Activated naive CD8-positive, alpha-beta T cell treated with anti-CD3 and anti-CD28 coated beads, Interleukin-2, amount 50 U/mL, for 24 hours (primary cell): ENCODE data around the gene WDR83.
"Not testable (repeated sequence)": the region's sequence is repeated elsewhere in the genome, so short reads cannot be mapped to it uniquely, and the experiment has no call there.

Source experiments
- ATAC-seq: fragments of 150-1000 bp; cut with Tn5 transposase; one replicate; pipeline ENCODE4 v1.10.0; 2021
- DNase-seq: peaks from one replicate; pipeline ENCODE4 v3.0.0; 2021
- H3K27ac Mint-ChIP-seq: one replicate; pipeline ENCODE4 v1.8.0; 2021; ENCODE audit warnings: mild to moderate bottlenecking, mixed read lengths
- H3K27me3 Mint-ChIP-seq: one replicate; pipeline ENCODE4 v1.8.0; 2021; ENCODE audit warnings: mixed read lengths
- H3K36me3 Mint-ChIP-seq: one replicate; pipeline ENCODE4 v1.8.0; 2021; ENCODE audit warnings: low read depth, mixed read lengths
- H3K4me1 Mint-ChIP-seq: one replicate; pipeline ENCODE4 v1.8.0; 2021; ENCODE audit warnings: mixed read lengths
- H3K4me3 Mint-ChIP-seq: one replicate; pipeline ENCODE4 v1.8.0; 2021; ENCODE audit warnings: mild to moderate bottlenecking, moderate library complexity, mixed read lengths
- H3K9me3 Mint-ChIP-seq: one replicate; pipeline ENCODE4 v1.8.0; 2021; ENCODE audit warnings: mixed read lengths

Gene WDR83

DNA sequence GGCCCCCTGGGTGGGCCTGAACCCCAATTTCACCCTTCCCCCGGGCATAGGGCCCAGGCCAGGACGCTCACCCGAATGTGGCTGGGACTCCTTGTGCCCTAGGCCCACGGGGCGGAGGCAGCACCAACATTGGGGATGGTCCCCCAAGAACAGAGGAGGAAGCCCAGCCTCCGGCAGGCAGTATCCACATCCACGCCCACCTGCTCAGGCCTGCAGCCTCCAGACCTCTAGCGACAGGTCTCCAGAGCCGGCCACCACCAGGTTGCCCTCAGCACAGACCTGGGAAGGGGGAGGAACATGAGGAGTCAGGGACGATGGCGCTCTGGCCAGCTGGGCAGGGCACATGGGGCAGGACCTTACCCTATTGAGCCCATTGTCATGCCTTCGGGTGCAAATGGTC, 22.4 kb downstream of the WDR83 start:
- ATAC-seq (no peak), DNase-seq (no peak)
- Mint-ChIP-seq H3K4me3 (no peak overlapping the region), H3K27me3 (no peaks in the 10 kb centered on the region), H3K4me1 (no peaks in the 10 kb centered on the region), H3K9me3 (no peaks in the 10 kb centered on the region), H3K36me3 (peaks cover 2% of the 10 kb centered on the region), H3K27ac (no peak overlapping the region)

- no peaks in the 10 kb centered on the region for H3K4me1 Mint-ChIP-seq
- ATAC-seq (peak; percentile 6), DNase-seq (no peak)
- H3K4me3 Mint-ChIP-seq = no peak overlapping the region
- H3K36me3 Mint-ChIP-seq = peaks cover 2% of the 10 kb centered on the region
- no peaks in the 10 kb centered on the region for H3K9me3 Mint-ChIP-seq
- no peak overlapping the region for H3K27ac Mint-ChIP-seq
- H3K27me3 Mint-ChIP-seq = no peaks in the 10 kb centered on the region
These were observed 23.1 kb downstream of the WDR83 start for GRCh38 chr19:12689581-12690216.

GRCh38 chr19:12692960-12693359, 26.4 kb downstream of the WDR83 start:
- H3K4me3 Mint-ChIP-seq = no peak overlapping the region
- peaks cover 8% of the 10 kb centered on the region for H3K4me1 Mint-ChIP-seq
- ATAC-seq = no peak
- DNase-seq = no peak
- H3K27ac Mint-ChIP-seq = no peak overlapping the region
- no peaks in the 10 kb centered on the region for H3K27me3 Mint-ChIP-seq
- H3K9me3 Mint-ChIP-seq = no peaks in the 10 kb centered on the region
- peaks cover 8% of the 10 kb centered on the region for H3K36me3 Mint-ChIP-seq

- Mint-ChIP-seq H3K27me3 (no peaks in the 10 kb centered on the region), H3K4me3 (no peak overlapping the region), H3K27ac (no peak overlapping the region), H3K4me1 (peaks cover 13% of the 10 kb centered on the region), H3K36me3 (peaks cover 15% of the 10 kb centered on the region), H3K9me3 (no peaks in the 10 kb centered on the region)
- no peak for DNase-seq
- no peak for ATAC-seq
These were observed 28.0 kb downstream of the WDR83 start for GRCh38 chr19:12694641-12695040.

- no peaks in the 10 kb centered on the region for H3K9me3 Mint-ChIP-seq
- no peak overlapping the region for H3K27ac Mint-ChIP-seq
- no peak for DNase-seq
These were observed 28.5 kb downstream of the WDR83 start for GRCh38 chr19:12695096-12695495.

DNA sequence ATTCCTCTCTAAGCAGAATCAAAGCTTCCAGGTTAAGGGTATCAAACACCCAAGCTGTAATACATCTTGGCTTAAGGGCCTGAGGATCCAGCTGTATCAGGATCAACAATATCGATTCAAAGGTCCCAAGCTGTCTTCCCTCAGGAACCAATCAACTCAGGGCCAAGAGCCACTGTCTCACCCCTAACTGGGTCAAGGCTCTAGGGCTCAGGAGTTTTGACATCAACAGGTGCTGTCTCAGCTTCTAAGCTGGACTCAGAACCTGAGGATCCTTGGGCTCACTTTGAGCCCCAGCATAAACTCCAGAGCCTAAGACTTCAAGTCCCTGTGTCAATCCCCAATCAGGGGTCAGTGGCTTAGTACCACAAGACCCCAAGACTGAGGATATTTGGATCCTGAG, 28.9 kb downstream of the WDR83 start:
- Mint-ChIP-seq H3K27me3 (no peaks in the 10 kb centered on the region), H3K36me3 (peaks cover 15% of the 10 kb centered on the region), H3K9me3 (no peaks in the 10 kb centered on the region), H3K4me1 (peaks cover 13% of the 10 kb centered on the region), H3K27ac (peak overlapping the region; percentile 59), H3K4me3 (peak overlapping the region; percentile 84)
- ATAC-seq (no peak), DNase-seq (no peak)

More at GRCh38 chr19:12695096-12695495, 28.5 kb downstream of the WDR83 start:
- Mint-ChIP-seq H3K4me1 (peaks cover 13% of the 10 kb centered on the region), H3K27me3 (no peaks in the 10 kb centered on the region), H3K4me3 (peak overlapping the region; percentile 84), H3K36me3 (peaks cover 15% of the 10 kb centered on the region)
- ATAC-seq = no peak

DNA sequence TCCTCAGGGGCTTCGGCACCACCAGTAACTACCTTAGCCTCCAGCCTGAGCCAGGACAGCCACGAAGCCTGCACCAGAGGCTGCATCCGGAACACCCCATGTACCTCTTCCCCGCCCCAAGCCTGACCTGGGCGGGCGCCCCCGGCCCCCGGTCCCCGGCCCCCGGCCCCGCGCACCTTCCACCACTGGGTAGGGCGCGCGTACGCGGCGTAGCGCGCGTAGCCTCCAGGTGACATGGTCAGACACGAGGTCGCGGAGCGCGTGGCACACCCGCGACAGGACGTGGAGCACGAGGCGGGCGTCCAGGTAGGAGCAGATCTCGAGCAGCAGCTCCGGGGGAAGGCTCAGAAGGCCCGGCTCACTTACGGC, 29.4 kb downstream of the WDR83 start:
- Mint-ChIP-seq H3K4me3 (peak overlapping the region; percentile 84), H3K27ac (peak overlapping the region; percentile 59), H3K27me3 (no peaks in the 10 kb centered on the region), H3K9me3 (no peaks in the 10 kb centered on the region), H3K36me3 (peaks cover 15% of the 10 kb centered on the region), H3K4me1 (peaks cover 13% of the 10 kb centered on the region)
- peak; percentile 6 for ATAC-seq
- peak; percentile 33 for DNase-seq

GRCh38 chr19:12696366-12697335, 30.0 kb downstream of the WDR83 start, which contains the start of gene FBXW9:
FBXW9 (minus strand) TSS chr19:12696631; CDS start chr19:12696581, 50 bp downstream.
- H3K27me3 Mint-ChIP-seq = no peaks in the 10 kb centered on the region
- no peaks in the 10 kb centered on the region for H3K9me3 Mint-ChIP-seq
- ATAC-seq (peak; percentile 91), DNase-seq (peak; percentile 99)
- peak within 1 kb of the TSS; percentile 84 for H3K4me3 Mint-ChIP-seq
- H3K36me3 Mint-ChIP-seq = peaks cover 17% of the 10 kb centered on the region
- H3K4me1 Mint-ChIP-seq = peaks cover 13% of the 10 kb centered on the region
- H3K27ac Mint-ChIP-seq = peak within 1 kb of the TSS; percentile 88

DNA sequence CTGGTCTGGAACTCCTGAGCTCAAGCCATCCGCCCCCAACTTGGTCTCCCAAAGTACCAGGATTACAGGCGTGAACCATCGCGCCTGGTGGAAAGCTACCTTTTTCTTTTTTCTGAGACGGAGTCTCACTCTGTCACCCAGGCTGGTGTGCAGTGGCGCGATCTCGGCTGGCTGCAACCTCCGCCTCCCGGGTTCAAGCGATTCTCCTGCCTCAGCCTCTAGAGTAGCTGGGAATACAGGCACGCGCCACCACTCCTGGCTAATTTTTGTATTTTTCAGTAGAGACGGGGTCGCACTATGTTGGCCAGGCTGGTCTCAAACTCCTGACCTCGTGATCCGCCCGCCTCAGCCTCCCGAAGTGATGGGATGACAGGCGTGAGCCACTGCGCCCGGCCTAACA, 30.8 kb downstream of the WDR83 start:
- H3K36me3 Mint-ChIP-seq = peaks cover 19% of the 10 kb centered on the region
- peak overlapping the region; percentile 84 for H3K4me3 Mint-ChIP-seq
- H3K27me3 Mint-ChIP-seq, DNase-seq, ATAC-seq, H3K9me3 Mint-ChIP-seq: not testable (repeated sequence)
- H3K27ac Mint-ChIP-seq = peak overlapping the region; percentile 88
- peaks cover 13% of the 10 kb centered on the region for H3K4me1 Mint-ChIP-seq

- H3K9me3 Mint-ChIP-seq = no peaks in the 10 kb centered on the region
- H3K36me3 Mint-ChIP-seq = peaks cover 23% of the 10 kb centered on the region
- ATAC-seq (no peak), DNase-seq (no peak)
- peaks cover 13% of the 10 kb centered on the region for H3K4me1 Mint-ChIP-seq
- H3K27ac Mint-ChIP-seq = no peak overlapping the region
- H3K4me3 Mint-ChIP-seq = peak overlapping the region; percentile 84
- H3K27me3 Mint-ChIP-seq = no peaks in the 10 kb centered on the region
These were observed 31.5 kb downstream of the WDR83 start for GRCh38 chr19:12698138-12698537.

GRCh38 chr19:12701596-12702282, 35.1 kb downstream of the WDR83 start:
- no peak for ATAC-seq
- Mint-ChIP-seq H3K4me1 (peaks cover 9% of the 10 kb centered on the region), H3K9me3 (no peaks in the 10 kb centered on the region), H3K4me3 (no peak overlapping the region), H3K27ac (no peak overlapping the region), H3K27me3 (no peaks in the 10 kb centered on the region), H3K36me3 (peaks cover 46% of the 10 kb centered on the region)
- DNase-seq = no peak

DNA sequence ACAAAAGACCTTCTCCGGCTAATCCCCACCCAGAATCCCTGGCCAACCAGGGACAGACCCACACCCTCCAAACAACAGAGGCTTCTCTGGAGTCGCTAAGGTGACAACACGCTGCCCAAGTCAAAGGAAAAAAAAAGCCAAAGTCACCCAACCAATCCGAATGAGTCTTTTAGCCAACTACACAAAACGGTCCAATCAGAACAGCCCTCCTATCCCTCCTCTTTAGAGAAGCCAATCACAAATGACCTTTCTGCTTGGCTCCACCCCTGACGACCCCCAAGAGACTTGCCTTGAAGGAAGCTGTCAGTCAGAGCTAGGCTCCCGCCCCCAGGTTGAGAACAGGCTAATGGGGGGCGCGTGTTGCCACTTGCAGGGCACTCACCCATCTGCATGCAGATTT, 36.4 kb downstream of the WDR83 start:
- Mint-ChIP-seq H3K36me3 (peaks cover 50% of the 10 kb centered on the region), H3K4me3 (no peak overlapping the region)
- peak; percentile 67 for ATAC-seq

GRCh38 chr19:12705169-12705568, 38.6 kb downstream of the WDR83 start:
- no peaks in the 10 kb centered on the region for H3K27me3 Mint-ChIP-seq
- no peaks in the 10 kb centered on the region for H3K9me3 Mint-ChIP-seq
- H3K4me1 Mint-ChIP-seq = no peaks in the 10 kb centered on the region
- no peak overlapping the region for H3K27ac Mint-ChIP-seq
- ATAC-seq (no peak), DNase-seq (no peak)
- no peak overlapping the region for H3K4me3 Mint-ChIP-seq
- peaks cover 53% of the 10 kb centered on the region for H3K36me3 Mint-ChIP-seq

More for the DNA sequence above, 36.4 kb downstream of the WDR83 start:
- peak; percentile 43 for DNase-seq
- Mint-ChIP-seq H3K27me3 (no peaks in the 10 kb centered on the region), H3K4me1 (peaks cover 4% of the 10 kb centered on the region), H3K9me3 (no peaks in the 10 kb centered on the region), H3K27ac (peak overlapping the region; percentile 49)

GRCh38 chr19:12705654-12706331, 39.2 kb downstream of the WDR83 start:
- H3K27me3 Mint-ChIP-seq = no peaks in the 10 kb centered on the region
- H3K9me3 Mint-ChIP-seq = no peaks in the 10 kb centered on the region
- peak overlapping the region; percentile 14 for H3K4me3 Mint-ChIP-seq
- no peak overlapping the region for H3K27ac Mint-ChIP-seq
- H3K36me3 Mint-ChIP-seq = peaks cover 59% of the 10 kb centered on the region
- no peaks in the 10 kb centered on the region for H3K4me1 Mint-ChIP-seq
- DNase-seq (no peak), ATAC-seq (no peak)
